Measurements from ENCODE around the gene ERVH48-1. TPM values are rescaled to one million over a fixed set of nuclear protein-coding genes. Genes with fewer than 3 reads are reported as not detected.
A peak's percentile ranks its signal among the peaks of the same experiment; 100 is the strongest.

The ERVH48-1 gene
- total RNA-seq, 1 experiment from 2014 or later = 14.7 TPM

DNA sequence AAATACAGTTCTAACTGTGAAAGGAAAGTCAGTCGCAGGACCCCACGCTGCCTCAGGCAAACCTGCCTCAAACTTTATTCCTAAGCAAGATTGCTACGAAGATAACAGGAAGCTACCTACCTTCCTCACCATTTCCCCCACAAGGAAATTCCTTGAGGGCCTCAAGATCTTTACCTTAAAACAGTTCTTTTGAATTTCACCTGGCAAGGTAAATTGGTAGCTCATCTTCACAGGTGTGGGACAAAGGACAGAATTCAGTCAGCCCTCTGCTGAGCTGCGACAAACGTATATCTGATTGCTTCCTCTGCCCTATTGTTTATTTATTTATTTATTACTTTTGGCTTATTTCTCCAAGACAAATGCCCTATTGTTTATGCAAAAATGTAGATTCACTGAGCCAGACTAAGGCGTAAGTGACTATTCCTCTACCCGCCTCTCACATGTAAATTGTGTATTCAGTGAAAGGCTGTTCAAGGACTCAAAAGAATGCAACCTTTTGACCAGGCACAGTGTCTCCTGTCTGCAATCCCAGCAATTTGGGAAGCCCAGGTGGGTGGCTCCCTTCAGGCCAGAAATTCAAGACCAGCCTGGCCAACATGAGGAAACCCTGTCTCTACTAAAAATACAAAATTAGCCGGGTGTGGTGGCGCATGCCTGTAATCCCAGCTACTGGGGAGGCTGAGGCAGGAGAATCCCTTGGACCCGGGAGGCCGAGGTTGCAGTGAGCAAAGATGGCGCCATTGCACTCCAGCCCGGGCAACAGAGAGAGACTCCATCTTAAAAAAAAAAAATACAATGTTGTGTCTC, 31.6 kb upstream of the ERVH48-1 start:
- H3K36me3 Mint-ChIP-seq = no peaks in the 10 kb centered on the region
- ChIA-PET POLR2A (interaction anchor here (1.1 kb wide), 1 partner anchor 9 kb away, joined by 7 read pairs; no protein-coding TSS in a partner anchor), CTCF (interaction anchor here (0.7 to 1.2 kb wide), 4 partner anchors 27 to 730 kb away, joined by 3 to 5 read pairs (median 3); no protein-coding TSS in a partner anchor)
- DNase-seq (ENCODE audit: low spot score) (peak; percentile 62), ATAC-seq (peak; percentile 84)
- peaks cover 65% of the 10 kb centered on the region for H3K4me1 Mint-ChIP-seq
- H3K9me3 Mint-ChIP-seq = peaks cover 3% of the 10 kb centered on the region; the same call in 1 of the 2 replicates
- peak overlapping the region; percentile 99 for H3K27ac Mint-ChIP-seq
- H3K4me3 Mint-ChIP-seq = no peak overlapping the region
- no peaks in the 10 kb centered on the region for H3K27me3 Mint-ChIP-seq (ENCODE audit: low read depth)
- TF ChIP-seq TP53 (CRISPR knock-in tag; IDR thresholded peaks at IDR 0.05) = no peak
- no peak for TF ChIP-seq ATF2 (CRISPR knock-in tag; IDR thresholded peaks at IDR 0.05; ENCODE audit: borderline replicate concordance, low read depth)
- TF ChIP-seq CBFB (CRISPR knock-in tag; IDR thresholded peaks at IDR 0.05; ENCODE audit: low read depth) = no peak
- TF ChIP-seq HMGA2 (CRISPR knock-in tag; IDR thresholded peaks at IDR 0.05) = no peak
- no peak for TF ChIP-seq ATF3 (CRISPR knock-in tag; conservative IDR thresholded peaks at IDR 0.05)
- TF ChIP-seq JAZF1 (CRISPR knock-in tag; IDR thresholded peaks at IDR 0.05) = no peak
- no peak for TF ChIP-seq ZNF512 (CRISPR knock-in tag; IDR thresholded peaks at IDR 0.05; ENCODE audit: borderline replicate concordance)
- TF ChIP-seq, protein P1, sequence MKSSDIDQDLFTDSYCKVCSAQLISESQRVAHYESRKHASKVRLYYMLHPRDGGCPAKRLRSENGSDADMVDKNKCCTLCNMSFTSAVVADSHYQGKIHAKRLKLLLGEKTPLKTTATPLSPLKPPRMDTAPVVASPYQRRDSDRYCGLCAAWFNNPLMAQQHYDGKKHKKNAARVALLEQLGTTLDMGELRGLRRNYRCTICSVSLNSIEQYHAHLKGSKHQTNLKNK (CRISPR knock-in tag; IDR thresholded peaks at IDR 0.05) = no peak
- TF ChIP-seq ZNF281 (CRISPR knock-in tag; IDR thresholded peaks at IDR 0.05) = no peak
- no peak for TF ChIP-seq GABPB1 (CRISPR knock-in tag; IDR thresholded peaks at IDR 0.05)
- TF ChIP-seq NR3C1 (CRISPR knock-in tag; conservative IDR thresholded peaks at IDR 0.05; ENCODE audit: low read depth) = no peak
- TF ChIP-seq CREB1 (CRISPR knock-in tag; IDR thresholded peaks at IDR 0.05) = no peak
- TF ChIP-seq, protein P2, sequence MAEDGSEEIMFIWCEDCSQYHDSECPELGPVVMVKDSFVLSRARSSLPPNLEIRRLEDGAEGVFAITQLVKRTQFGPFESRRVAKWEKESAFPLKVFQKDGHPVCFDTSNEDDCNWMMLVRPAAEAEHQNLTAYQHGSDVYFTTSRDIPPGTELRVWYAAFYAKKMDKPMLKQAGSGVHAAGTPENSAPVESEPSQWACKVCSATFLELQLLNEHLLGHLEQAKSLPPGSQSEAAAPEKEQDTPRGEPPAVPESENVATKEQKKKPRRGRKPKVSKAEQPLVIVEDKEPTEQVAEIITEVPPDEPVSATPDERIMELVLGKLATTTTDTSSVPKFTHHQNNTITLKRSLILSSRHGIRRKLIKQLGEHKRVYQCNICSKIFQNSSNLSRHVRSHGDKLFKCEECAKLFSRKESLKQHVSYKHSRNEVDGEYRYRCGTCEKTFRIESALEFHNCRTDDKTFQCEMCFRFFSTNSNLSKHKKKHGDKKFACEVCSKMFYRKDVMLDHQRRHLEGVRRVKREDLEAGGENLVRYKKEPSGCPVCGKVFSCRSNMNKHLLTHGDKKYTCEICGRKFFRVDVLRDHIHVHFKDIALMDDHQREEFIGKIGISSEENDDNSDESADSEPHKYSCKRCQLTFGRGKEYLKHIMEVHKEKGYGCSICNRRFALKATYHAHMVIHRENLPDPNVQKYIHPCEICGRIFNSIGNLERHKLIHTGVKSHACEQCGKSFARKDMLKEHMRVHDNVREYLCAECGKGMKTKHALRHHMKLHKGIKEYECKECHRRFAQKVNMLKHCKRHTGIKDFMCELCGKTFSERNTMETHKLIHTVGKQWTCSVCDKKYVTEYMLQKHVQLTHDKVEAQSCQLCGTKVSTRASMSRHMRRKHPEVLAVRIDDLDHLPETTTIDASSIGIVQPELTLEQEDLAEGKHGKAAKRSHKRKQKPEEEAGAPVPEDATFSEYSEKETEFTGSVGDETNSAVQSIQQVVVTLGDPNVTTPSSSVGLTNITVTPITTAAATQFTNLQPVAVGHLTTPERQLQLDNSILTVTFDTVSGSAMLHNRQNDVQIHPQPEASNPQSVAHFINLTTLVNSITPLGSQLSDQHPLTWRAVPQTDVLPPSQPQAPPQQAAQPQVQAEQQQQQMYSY (CRISPR knock-in tag; IDR thresholded peaks at IDR 0.05) = no peak
- TF ChIP-seq ZNF423 (CRISPR knock-in tag; IDR thresholded peaks at IDR 0.05) = peak; percentile 28
- TF ChIP-seq ZNF396 (CRISPR knock-in tag; IDR thresholded peaks at IDR 0.05; ENCODE audit: borderline replicate concordance) = peak; percentile 65; the same call in 1 of the 2 replicates
- TF ChIP-seq MAX (CRISPR knock-in tag; IDR thresholded peaks at IDR 0.05) = 0 out of 2 replicates have a peak, but pooled peaks have one; percentile 8
- no peak for TF ChIP-seq FOXK1 (CRISPR knock-in tag; IDR thresholded peaks at IDR 0.05)
- TF ChIP-seq, protein P3, sequence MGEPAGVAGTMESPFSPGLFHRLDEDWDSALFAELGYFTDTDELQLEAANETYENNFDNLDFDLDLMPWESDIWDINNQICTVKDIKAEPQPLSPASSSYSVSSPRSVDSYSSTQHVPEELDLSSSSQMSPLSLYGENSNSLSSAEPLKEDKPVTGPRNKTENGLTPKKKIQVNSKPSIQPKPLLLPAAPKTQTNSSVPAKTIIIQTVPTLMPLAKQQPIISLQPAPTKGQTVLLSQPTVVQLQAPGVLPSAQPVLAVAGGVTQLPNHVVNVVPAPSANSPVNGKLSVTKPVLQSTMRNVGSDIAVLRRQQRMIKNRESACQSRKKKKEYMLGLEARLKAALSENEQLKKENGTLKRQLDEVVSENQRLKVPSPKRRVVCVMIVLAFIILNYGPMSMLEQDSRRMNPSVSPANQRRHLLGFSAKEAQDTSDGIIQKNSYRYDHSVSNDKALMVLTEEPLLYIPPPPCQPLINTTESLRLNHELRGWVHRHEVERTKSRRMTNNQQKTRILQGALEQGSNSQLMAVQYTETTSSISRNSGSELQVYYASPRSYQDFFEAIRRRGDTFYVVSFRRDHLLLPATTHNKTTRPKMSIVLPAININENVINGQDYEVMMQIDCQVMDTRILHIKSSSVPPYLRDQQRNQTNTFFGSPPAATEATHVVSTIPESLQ (CRISPR knock-in tag; IDR thresholded peaks at IDR 0.05) = no peak
- TF ChIP-seq MXD4 (CRISPR knock-in tag; IDR thresholded peaks at IDR 0.05; ENCODE audit: borderline replicate concordance) = no peak
- TF ChIP-seq KAT7 (CRISPR knock-in tag; IDR thresholded peaks at IDR 0.05; ENCODE audit: borderline replicate concordance) = no peak

Measured in WTC11 (cell line).